ENCODE data around the gene CEP57. TPM values are rescaled to one million over a fixed set of nuclear protein-coding genes. Genes with fewer than 3 reads are reported as not detected.

Gene CEP57
- total RNA-seq, 2 donors from 2014 or later: 30.4 to 72.8 TPM

DNA sequence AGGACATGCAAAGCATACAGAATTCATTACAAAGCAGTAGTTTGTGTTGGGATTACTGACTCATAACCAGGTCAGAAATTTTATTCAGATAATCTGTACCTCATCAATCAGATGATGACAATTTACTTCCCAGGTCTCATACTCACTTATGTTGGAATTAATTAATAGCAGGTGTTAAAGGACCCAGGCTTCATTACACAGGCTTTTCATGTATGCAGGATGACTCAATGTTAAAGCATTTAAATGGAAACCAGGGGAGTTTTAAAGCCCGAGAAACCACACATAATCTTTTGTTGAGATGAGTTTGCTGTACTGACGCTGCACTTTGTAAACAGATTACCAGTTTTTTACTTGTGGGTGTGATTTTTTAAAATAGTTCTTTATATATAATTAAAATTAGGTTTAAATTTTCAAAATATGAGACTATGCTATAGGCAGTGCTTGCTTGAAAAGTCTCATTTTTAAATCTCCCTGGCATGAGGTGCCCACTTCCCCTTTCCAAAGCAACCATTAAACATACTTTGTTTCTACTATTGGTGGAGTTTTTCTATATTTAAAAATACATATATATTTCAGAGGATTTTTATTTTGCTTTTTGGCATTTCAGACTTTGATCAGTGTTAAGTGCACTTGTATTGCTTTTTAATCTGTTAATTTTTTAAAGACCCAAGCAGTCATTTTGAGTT, 41.0 kb downstream of the CEP57 start:
- peaks cover 0 to 17% of the 10 kb centered on the region in 2 donors for H3K36me3 ChIP-seq (replicated peaks in 1 of 2; ENCODE audit: insufficient read depth in 1 of 2, low read depth in 2 of 2)
- no peak overlapping the region for H3K4me3 ChIP-seq
- TF ChIP-seq POLR2A (IDR thresholded peaks at IDR 0.05): no peak
- no peak for TF ChIP-seq CTCF (IDR thresholded peaks at IDR 0.05)
- no peaks in the 10 kb centered on the region for H3K9me3 ChIP-seq
- no peaks in the 10 kb centered on the region for H3K27me3 ChIP-seq
- peak overlapping the region in 2 of 4 donors; percentile 11 to 61 for H3K27ac ChIP-seq
- peak in 1 of 4 donors; percentile 3 for DNase-seq
- no peaks in the 10 kb centered on the region for H3K4me1 ChIP-seq
- intact Hi-C loops (cut with DNase I): no loop called here
- peak; percentile 60 for ATAC-seq
- 54 to 58% methylated on average over 2 of the region's 2 CpGs for WGBS, 2 donors

GRCh38 chr11:95832763-95833162, 42.5 kb downstream of the CEP57 start:
- WGBS, 2 donors: 73 to 75% methylated on average over 3 of the region's 3 CpGs
- Histone ChIP-seq H3K36me3 (replicated peaks in 1 of 2; ENCODE audit: insufficient read depth in 1 of 2, low read depth in 2 of 2) (peaks cover 0 to 17% of the 10 kb centered on the region in 2 donors), H3K27me3 (no peaks in the 10 kb centered on the region), H3K4me1 (no peaks in the 10 kb centered on the region), H3K27ac (no peak overlapping the region), H3K4me3 (no peak overlapping the region), H3K9me3 (no peaks in the 10 kb centered on the region)
- DNase-seq (no peak), ATAC-seq (no peak)
- TF ChIP-seq POLR2A (IDR thresholded peaks at IDR 0.05): no peak
- no peak for TF ChIP-seq CTCF (IDR thresholded peaks at IDR 0.05)
- intact Hi-C loops (cut with DNase I): no loop called here

DNA sequence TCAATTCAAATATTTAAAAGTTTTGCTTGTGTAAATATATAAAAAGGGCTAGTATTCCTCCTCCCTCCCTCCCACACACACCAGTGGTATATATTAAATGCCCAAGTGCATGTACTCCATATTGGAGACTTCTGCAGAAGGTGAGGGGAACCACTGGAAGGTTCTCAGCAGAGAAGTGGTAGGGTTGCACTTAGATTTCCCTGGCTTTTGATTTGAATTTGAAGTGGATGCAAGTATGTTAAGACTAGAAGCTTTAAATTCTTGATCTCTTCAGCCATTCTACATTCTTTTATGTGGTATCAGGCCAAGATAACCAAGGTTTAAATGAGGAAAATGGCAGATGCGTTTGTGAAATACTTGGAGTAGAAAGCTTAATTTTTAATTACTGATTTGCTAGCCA, 43.1 kb downstream of the CEP57 start:
- no peaks in the 10 kb centered on the region for H3K9me3 ChIP-seq
- H3K36me3 ChIP-seq (replicated peaks in 1 of 2; ENCODE audit: insufficient read depth in 1 of 2, low read depth in 2 of 2): peaks cover 0 to 17% of the 10 kb centered on the region in 2 donors
- intact Hi-C loops (cut with DNase I): no loop called here

DNA sequence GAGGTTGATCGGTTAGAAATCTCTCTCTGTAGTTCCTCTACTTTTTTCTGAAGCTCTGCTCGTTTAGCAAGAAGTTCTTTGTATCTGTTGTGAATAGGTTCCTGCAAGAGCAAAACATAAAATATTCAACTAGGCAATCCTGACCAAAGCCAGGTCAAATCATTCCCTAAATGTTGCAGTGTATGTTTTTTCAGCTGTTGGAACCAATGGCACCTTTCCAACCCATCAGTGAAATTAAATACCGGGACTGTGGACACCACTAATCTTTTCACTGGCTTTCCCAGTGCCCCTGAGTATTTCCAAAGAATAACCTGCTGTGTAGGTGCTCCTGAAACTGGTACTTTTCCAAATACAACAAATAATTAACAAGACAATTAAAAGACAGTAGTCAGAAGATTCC, 45.1 kb downstream of the CEP57 start:
- intact Hi-C loops (cut with DNase I): no loop called here
- DNase-seq: no peak
- Histone ChIP-seq H3K27me3 (no peaks in the 10 kb centered on the region), H3K4me3 (no peak overlapping the region), H3K4me1 (no peaks in the 10 kb centered on the region), H3K27ac (no peak overlapping the region), H3K9me3 (no peaks in the 10 kb centered on the region), H3K36me3 (replicated peaks in 1 of 2; ENCODE audit: insufficient read depth in 1 of 2, low read depth in 2 of 2) (peaks cover 0 to 13% of the 10 kb centered on the region in 2 donors)
- ATAC-seq: no peak
- TF ChIP-seq POLR2A (IDR thresholded peaks at IDR 0.05) (no peak), CTCF (IDR thresholded peaks at IDR 0.05) (no peak)
- 51% methylated on average over 3 of the region's 3 CpGs for WGBS, 2 donors

More for the DNA sequence above, 43.1 kb downstream of the CEP57 start:
- WGBS, 2 donors: 82 to 94% methylated on average over 1 of the region's 1 CpG
- no peaks in the 10 kb centered on the region for H3K4me1 ChIP-seq
- ATAC-seq (no peak), DNase-seq (no peak)
- no peak for TF ChIP-seq CTCF (IDR thresholded peaks at IDR 0.05)
- TF ChIP-seq POLR2A (IDR thresholded peaks at IDR 0.05): no peak
- H3K27me3 ChIP-seq: no peaks in the 10 kb centered on the region
- H3K27ac ChIP-seq: no peak overlapping the region
- no peak overlapping the region for H3K4me3 ChIP-seq
